Psoas muscle (tissue), 8 donors: ENCODE data around the gene TLX1. TPM values are rescaled to one million over a fixed set of nuclear protein-coding genes. Genes with fewer than 3 reads are reported as not detected.

Experiments
- ATAC-seq, 4 donors: fragments of 200-7000 bp; cut with Tn5 transposase; one replicate each; pipeline ENCODE4 v1.9.1; 2020; ENCODE audit warnings: moderate library complexity in 3 of 4, mild to moderate bottlenecking in 2 of 4
- DNase-seq, 2 donors: peaks; one replicate each; pipeline ENCODE4 v3.0.0-alpha.2; 2020
- H3K27ac ChIP-seq: fragments of 200-600 bp; one replicate; pipeline ENCODE4 v1.8.0; 2022
- H3K27me3 ChIP-seq, 3 donors: fragments of 200-600 bp in 1 of 3; one replicate each; pipeline versions ENCODE4 v1.6.1 to v1.8.0; 2013 to 2022; ENCODE audit warnings: low read length in 2 of 3, mild to moderate bottlenecking in 2 of 3, moderate library complexity in 1 of 3; ENCODE audit not compliant: insufficient read depth in 3 of 3
- H3K36me3 ChIP-seq, 2 donors: fragments of 200-600 bp in 1 of 2; one replicate each; pipeline versions ENCODE4 v1.6.1 to v1.8.0; 2013 to 2022; ENCODE audit warnings: low read depth in 1 of 2, mild to moderate bottlenecking in 1 of 2, moderate library complexity in 1 of 2; ENCODE audit not compliant: insufficient read depth in 1 of 2
- H3K4me1 ChIP-seq: fragments of 200-600 bp; one replicate; pipeline ENCODE4 v1.8.0; 2022
- H3K4me3 ChIP-seq: fragments of 200-600 bp; one replicate; pipeline ENCODE4 v1.8.0; 2022; ENCODE audit warnings: mild to moderate bottlenecking
- H3K9me3 ChIP-seq: fragments of 200-600 bp; one replicate; pipeline ENCODE4 v1.8.0; 2022
- CTCF ChIP-seq: fragments of 200-600 bp; IDR thresholded peaks from one replicate; pipeline ENCODE4 v1.8.0; 2022; ENCODE audit warnings: antibody characterized with exemption
- WGBS, 3 donors: extraction: QIAGEN DNeasy Blood & Tissue Kit; methylation state at CpG; one replicate each; pipeline versions ENCODE4 v1.1.6 to v1.1.7; 2013; 5-methylcytosine and 5-hydroxymethylcytosine counted together
- intact Hi-C, 2 donors: fragments of 100-400 bp; cut with DNase I; formaldehyde crosslinking; loops; one replicate each; pipeline versions ENCODE4 v1.11.0 to v1.14.2; 2022
- polyA plus RNA-seq, 3 donors: library from polyadenylated mRNA; stranded (reverse); fragments of 200-250 nt; gene quantifications; one replicate each; pipeline ENCODE4 v1.2.3, GENCODE V29; 2013
- total RNA-seq, 4 donors: library from RNA; stranded (reverse); fragmentation: NEBNext Ultra II Directional in 2 of 4; extraction: Animal tissue kit (Norgen Biotek cat#: 25700) in 2 of 4; gene quantifications; one replicate each; pipeline versions ENCODE4 v1.2.1 to v1.2.4, GENCODE V29; 2021 to 2023
- donor health status: healthy with polysubstance abuse.
- donor health status: DM: no; HTN: no; CAD: no; lungs with moderate emphysema.
- donor health status: Bipolar disorder and iron deficiency.
- donor health status: healthy.
- donor health status: DM: yes; HTN: yes; CAD: no.
- donor health status: DM: no; HTN: no; CAD: no.
- donor health status: DM: no; HTN: no; CAD: no.
- donor health status: DM: yes; HTN: yes; CAD: no.

Gene TLX1
- total and polyA plus RNA-seq, 7 donors = not detected

- DNase-seq (no peak), ATAC-seq (no peak)
- H3K4me1 ChIP-seq = peaks cover 9% of the 10 kb centered on the region
- intact Hi-C loops = loop anchor here in 1 of 2 donors (5.0 kb wide), 1 partner anchor 104 kb away; no protein-coding TSS in a partner anchor
- no peak overlapping the region for H3K4me3 ChIP-seq
- no peak for TF ChIP-seq CTCF
- no peaks in the 10 kb centered on the region for H3K36me3 ChIP-seq
- no peak overlapping the region for H3K27ac ChIP-seq
- no peaks in the 10 kb centered on the region for H3K9me3 ChIP-seq
- 53 to 71% (median 57%) methylated on average over 6 to 8 of the region's 8 CpGs for WGBS, 3 donors
- H3K27me3 ChIP-seq = peaks cover 0 to 96% (median 46%) of the 10 kb centered on the region in 3 donors
These were observed 10.0 kb downstream of the TLX1 start for GRCh38 chr10:101140950-101141615.

- intact Hi-C loops = loop anchor here (1.0 to 5.0 kb wide), 3 partner anchors 45 to 105 kb away; no protein-coding TSS in a partner anchor
- ATAC-seq = peak; percentile 88 to 95 (median 92)
- H3K27ac ChIP-seq = no peak overlapping the region
- peaks cover 17% of the 10 kb centered on the region for H3K4me1 ChIP-seq
- 15 to 20% (median 17%) methylated on average over 21 of the region's 21 CpGs for WGBS, 3 donors
- H3K4me3 ChIP-seq = no peak overlapping the region
- DNase-seq = peak; percentile 78 to 89
- no peaks in the 10 kb centered on the region for H3K36me3 ChIP-seq
- H3K27me3 ChIP-seq = peaks cover 0 to 96% (median 46%) of the 10 kb centered on the region in 3 donors
- no peaks in the 10 kb centered on the region for H3K9me3 ChIP-seq
- peak; percentile 96 for TF ChIP-seq CTCF
These were observed 10.8 kb downstream of the TLX1 start for GRCh38 chr10:101141616-101142532.

GRCh38 chr10:101142533-101143344 is 11.6 kb downstream of the TLX1 start:
- H3K4me1 ChIP-seq = peaks cover 19% of the 10 kb centered on the region
- DNase-seq (no peak), ATAC-seq (peak in 1 of 4 donors; percentile 7)
- intact Hi-C loops = loop anchor here (1.0 to 5.0 kb wide), 3 partner anchors 45 to 105 kb away; no protein-coding TSS in a partner anchor
- TF ChIP-seq CTCF = no peak
- H3K4me3 ChIP-seq = no peak overlapping the region
- H3K9me3 ChIP-seq = no peaks in the 10 kb centered on the region
- no peak overlapping the region for H3K27ac ChIP-seq
- H3K36me3 ChIP-seq = no peaks in the 10 kb centered on the region
- 25 to 36% (median 34%) methylated on average over 27 to 28 of the region's 28 CpGs for WGBS, 3 donors
- H3K27me3 ChIP-seq = peaks cover 0 to 96% (median 41%) of the 10 kb centered on the region in 3 donors

- Histone ChIP-seq H3K27ac (no peak overlapping the region), H3K4me3 (no peak overlapping the region), H3K36me3 (no peaks in the 10 kb centered on the region), H3K27me3 (peaks cover 0 to 97% (median 42%) of the 10 kb centered on the region in 3 donors), H3K9me3 (no peaks in the 10 kb centered on the region), H3K4me1 (peaks cover 19% of the 10 kb centered on the region)
- DNase-seq (no peak), ATAC-seq (no peak)
- no peak for TF ChIP-seq CTCF
- intact Hi-C loops = loop anchor here in 1 of 2 donors (5.0 kb wide), 1 partner anchor 106 kb away; no protein-coding TSS in a partner anchor
- 56 to 100% (median 71%) methylated on average over 1 of the region's 1 CpG for WGBS, 3 donors
These were observed 12.2 kb downstream of the TLX1 start for GRCh38 chr10:101143345-101143630.
